ENCODE results near the gene SPRING1. TPM values are rescaled to one million over a fixed set of nuclear protein-coding genes. Genes with fewer than 3 reads are reported as not detected.

SPRING1 gene
- total and polyA plus RNA-seq, 2 of the 13 experiments (the other 11 are each of a cell fraction or from before 2014, with no cell fraction given) = 20.0 to 51.8 TPM

- ChIA-PET CTCF (ENCODE audit: low intra/inter-chr PET ratio, low total read pairs) (interaction anchor here (0.7 to 1.7 kb wide), 5 partner anchors 178 to 417 kb away, joined by 3 to 5 read pairs (median 3); partner anchors contain the start of gene HRK), POLR2A (no interaction called here)
- TF ChIP-seq AKNA (CRISPR knock-in tag; IDR thresholded peaks at IDR 0.05; ENCODE audit: borderline replicate concordance) (no peak), TEAD3 (CRISPR knock-in tag; optimal IDR thresholded peaks at IDR 0.05; ENCODE audit: borderline replicate concordance) (peak; percentile 54), ZMAT3 (CRISPR knock-in tag; conservative IDR thresholded peaks at IDR 0.05) (no peak), USF2 (IDR thresholded peaks at IDR 0.05; ENCODE audit: low read depth, low read length) (no peak), USF2 (CRISPR knock-in tag; IDR thresholded peaks at IDR 0.05; ENCODE audit: borderline replicate concordance) (no peak), SMC3 (IDR thresholded peaks at IDR 0.05; ENCODE audit: low read length) (peak; percentile 96), ZXDC (CRISPR knock-in tag; IDR thresholded peaks at IDR 0.05) (no peak), ZNF18 (CRISPR knock-in tag; IDR thresholded peaks at IDR 0.05; ENCODE audit: insufficient replicate concordance) (no peak), ZNF512 (CRISPR knock-in tag; IDR thresholded peaks at IDR 0.05) (no peak)
Observed at GRCh38 chr12:116703214-116703795, 34.6 kb downstream of the SPRING1 start.

More at GRCh38 chr12:116703214-116703795, 34.6 kb downstream of the SPRING1 start:
- Histone ChIP-seq H3K9ac (ENCODE audit: insufficient read depth, low read depth, low read length) (no peak overlapping the region), H3K4me2 (ENCODE audit: low read depth, low read length) (peak overlapping the region; percentile 20; the same call in 1 of the 2 replicates), H3K27me3 (ENCODE audit: control insufficient read depth in 1 of 2, insufficient read depth in 2 of 2, low read length in 2 of 2) (no peaks in the 10 kb centered on the region), H3K36me3 (replicated peaks in 1 of 2; ENCODE audit: control insufficient read depth in 1 of 2, insufficient read depth in 2 of 2, low read length in 2 of 2) (no peaks in the 10 kb centered on the region), H3K9me3 (ENCODE audit: low read length) (no peaks in the 10 kb centered on the region), H3K4me3 (replicated peaks in 1 of 3; ENCODE audit: insufficient read depth in 1 of 3, low read depth in 2 of 3, low read length in 3 of 3) (no peak overlapping the region), H2AFZ (ENCODE audit: low read length) (no peak overlapping the region), H3K27ac (ENCODE audit: extremely low read length, insufficient read depth, low read length) (no peak overlapping the region), H3K4me1 (ENCODE audit: insufficient read depth, low read length) (peaks cover 7% of the 10 kb centered on the region; the same call in 1 of the 2 replicates), H4K20me1 (ENCODE audit: insufficient read depth, low read length) (no peaks in the 10 kb centered on the region), H3K79me2 (ENCODE audit: insufficient read depth, low read length) (no peaks in the 10 kb centered on the region)
- intact Hi-C loops (cut with micrococcal nuclease; ENCODE audit: unreplicated experiment) (loop anchor here (2.0 to 10.0 kb wide), 3 partner anchors 179 to 411 kb away; no protein-coding TSS in a partner anchor), in situ Hi-C loops (cut with HindIII; ENCODE audit: extremely low pct_ligation_motif_present, low pct_unique_long_range_greater_than_20kb) (loop anchor here (5.0 to 10.0 kb wide), 3 partner anchors 179 to 411 kb away; partner anchors contain the start of genes FBXW8 and HRK)
- no TSS peak for BruUV-seq (replicated peaks)
- FAIRE-seq (peak; percentile 90), DNase-seq (ENCODE audit: low spot score) (peak; percentile 62), ATAC-seq (peak; percentile 76)
- 7% methylated on average over 12 of the region's 12 CpGs for WGBS (ENCODE audit: low lambda C conversion rate)

Data from HepG2 (cell line).